Endothelial cell of umbilical vein (primary cell): Measurements from ENCODE around the gene RAB7A. TPM values are rescaled to one million over a fixed set of nuclear protein-coding genes. Genes with fewer than 3 reads are reported as not detected.

Experiments
- BruUV-seq: library from RNA; stranded (reverse); fragments of 400-500 nt; replicated peaks from 2 replicates; lab custom pipeline; 2021; lab: Mats Ljungman, UMichigan
- CTCF ChIA-PET: fragments of 300-600, 350-600 bp; sonication (Branson Sonifier 250); formaldehyde crosslinking; loops from one replicate; lab custom pipeline; 2021; ENCODE audit warnings: antibody characterized with exemption, inconsistent platforms; lab: Charles Lee
- POLR2A ChIA-PET: fragments of 300-600, 350-600 bp; sonication (Branson Sonifier 250); formaldehyde crosslinking; loops from one replicate; lab custom pipeline; 2021; ENCODE audit warnings: antibody characterized with exemption, inconsistent platforms; lab: Charles Lee
- DNase-seq: peaks from one replicate; pipeline ENCODE4 v3.0.0-alpha.2; 2011; ENCODE audit warnings: low read depth, low spot score
- FAIRE-seq: peaks from 2 replicates; lab custom pipeline; 2011; peaks lifted over from hg19 to GRCh38; lab: Jason Lieb, UNC
- H2AFZ ChIP-seq: 2 replicates; pipeline ENCODE4 v1.6.0; 2012; ENCODE audit warnings: low read depth, low read length, control low read depth, inconsistent platforms
- H3K27ac ChIP-seq: 2 replicates; pipeline ENCODE4 v1.5.1; 2011; ENCODE audit warnings: low read depth, mild to moderate bottlenecking, control low read depth, low read length, moderate library complexity; ENCODE audit not compliant: insufficient read depth
- H3K27me3 ChIP-seq, 2 experiments: 2 replicates each; pipeline versions ENCODE4 v1.6.0 to v1.6.1; 2011; ENCODE audit warnings: low read length in 2 of 2, mixed read lengths in 1 of 2; ENCODE audit not compliant: control insufficient read depth in 2 of 2, insufficient read depth in 2 of 2
- H3K36me3 ChIP-seq, 2 experiments: 2 replicates in 1 of 2; 3 replicates in 1 of 2; pipeline ENCODE4 v1.5.1; 2011; ENCODE audit warnings: low read length in 2 of 2, mild to moderate bottlenecking in 1 of 2, moderate library complexity in 1 of 2; ENCODE audit not compliant: control insufficient read depth in 2 of 2, insufficient read depth in 2 of 2; ENCODE audit errors: extremely low read depth in 1 of 2
- H3K4me1 ChIP-seq: 3 replicates; pipeline ENCODE4 v1.5.1; 2011; ENCODE audit warnings: mild to moderate bottlenecking, low read length; ENCODE audit not compliant: control insufficient read depth, insufficient read depth; ENCODE audit errors: extremely low read depth
- H3K4me2 ChIP-seq: 2 replicates; pipeline ENCODE4 v1.6.1; 2011; ENCODE audit warnings: low read length, control low read depth, mixed read lengths; ENCODE audit not compliant: insufficient read depth
- H3K4me3 ChIP-seq, 3 experiments: fragments of 200-600 bp in 1 of 3; sonication (generic), shearing (Covaris generic) in 1 of 3; replicated peaks in 1 of 3; 2 replicates each; pipeline ENCODE4 v1.5.1; 2011 to 2016; ENCODE audit warnings: control low read depth in 3 of 3, low read length in 3 of 3, mild to moderate bottlenecking in 2 of 3, inconsistent platforms in 1 of 3, low read depth in 1 of 3, moderate library complexity in 1 of 3; ENCODE audit not compliant: insufficient read depth in 1 of 3
- H3K79me2 ChIP-seq: 2 replicates; pipeline ENCODE4 v1.6.0; 2012; ENCODE audit warnings: low read length, inconsistent platforms; ENCODE audit not compliant: control insufficient read depth, insufficient read depth
- H3K9ac ChIP-seq: replicated peaks from 2 replicates; pipeline ENCODE3; 2011; ENCODE audit warnings: low read length, control low read depth; ENCODE audit not compliant: insufficient read depth; ENCODE audit errors: extremely low read depth
- H3K9me1 ChIP-seq: replicated peaks from 3 replicates; pipeline ENCODE4 v1.6.0; 2011; ENCODE audit warnings: mild to moderate bottlenecking, low read length; ENCODE audit not compliant: control insufficient read depth, insufficient read depth; ENCODE audit errors: extremely low read depth
- H3K9me3 ChIP-seq: replicated peaks from 2 replicates; pipeline ENCODE4 v1.5.1; 2012; ENCODE audit warnings: low read length, inconsistent platforms; ENCODE audit not compliant: control insufficient read depth, insufficient read depth
- H4K20me1 ChIP-seq: replicated peaks from 2 replicates; pipeline ENCODE3; 2011; ENCODE audit warnings: mild to moderate bottlenecking, low read length; ENCODE audit not compliant: control insufficient read depth, insufficient read depth; ENCODE audit errors: extremely low read depth
- CTCF ChIP-seq, 2 donors: IDR thresholded peaks; 1 replicate in 1 of 2; 2 replicates in 1 of 2; pipeline ENCODE4 v1.5.1; 2011; ENCODE audit warnings: low read length in 2 of 2, mild to moderate bottlenecking in 2 of 2, moderate library complexity in 2 of 2, control low read depth in 1 of 2, inconsistent platforms in 1 of 2, low read depth in 1 of 2; ENCODE audit not compliant: insufficient read depth in 1 of 2; ENCODE audit errors: extremely low read depth in 1 of 2
- EZH2 ChIP-seq: IDR thresholded peaks from 2 replicates; pipeline ENCODE4 v1.6.1; 2012; ENCODE audit warnings: borderline replicate concordance, low read depth, mild to moderate bottlenecking, moderate library complexity, low read length, inconsistent platforms; ENCODE audit not compliant: severe bottlenecking
- FOS ChIP-seq: IDR thresholded peaks from 2 replicates; pipeline ENCODE4 v1.6.1; 2011; ENCODE audit warnings: mild to moderate bottlenecking, low read length, moderate library complexity, borderline replicate concordance; ENCODE audit not compliant: insufficient read depth
- GATA2 ChIP-seq: IDR thresholded peaks from 2 replicates; pipeline ENCODE4 v1.7.0; 2011; ENCODE audit warnings: low read depth, mild to moderate bottlenecking, moderate library complexity, mixed read lengths, low read length; ENCODE audit not compliant: insufficient read length, insufficient read depth
- JUN ChIP-seq: IDR thresholded peaks from 2 replicates; pipeline ENCODE4 v1.6.1; 2011; ENCODE audit warnings: borderline replicate concordance, low read depth; ENCODE audit not compliant: insufficient read length, insufficient read depth
- MAX ChIP-seq: IDR thresholded peaks from 2 replicates; pipeline ENCODE4 v1.6.1; 2011; ENCODE audit not compliant: insufficient read depth, insufficient read length
- MYC ChIP-seq: IDR thresholded peaks from one replicate; pipeline ENCODE4 v1.6.1; 2011; ENCODE audit warnings: mild to moderate bottlenecking, low read depth, low read length
- POLR2A ChIP-seq: IDR thresholded peaks from 2 replicates; pipeline ENCODE4 v1.6.1; 2012; ENCODE audit warnings: low read depth, mild to moderate bottlenecking, control low read depth, low read length
- POLR2AphosphoS5 ChIP-seq: IDR thresholded peaks from 2 replicates; pipeline ENCODE4 v1.6.1; 2012; ENCODE audit warnings: low read depth, mild to moderate bottlenecking, control low read depth, low read length, moderate library complexity; ENCODE audit not compliant: insufficient read depth
- dilution Hi-C: fragments of 300-500 bp; cut with MboI; formaldehyde crosslinking; loops from one replicate; pipeline ENCODE4 v1.15.0; 2019; ENCODE audit warnings: low sequenced_read_pairs; ENCODE audit not compliant: extremely low pct_ligation_motif_present
- intact Hi-C: fragments of 100-400 bp; cut with micrococcal nuclease; formaldehyde crosslinking; loops from one replicate; pipeline ENCODE4 v1.10.0; 2022
- polyA plus RNA-seq, 4 experiments: library from polyadenylated mRNA; depleted of rRNA in 3 of 4; stranded (reverse) in 3 of 4; unstranded in 1 of 4; fragments of >200 nt; gene quantifications; 2 replicates each; pipeline versions ENCODE4 v1.2.1 to v1.2.3, GENCODE V29; 2011 to 2012; ENCODE audit warnings: missing spikeins in 1 of 4
- total RNA-seq: library from RNA; stranded (reverse); gene quantifications from 2 replicates; pipeline ENCODE4 v1.2.3, GENCODE V29; 2021

RAB7A gene
- total and polyA plus RNA-seq, 2 donors (not counting 3 experiments of a cell fraction or from before 2014, with no cell fraction given), result 243 to 262 TPM

- dilution Hi-C loops (no loop called here), intact Hi-C loops (no loop called here)
- CTCF ChIA-PET, result interaction anchor here (3.1 kb wide), 1 partner anchor 22 kb away, joined by 17 read pairs; no protein-coding TSS in a partner anchor
- Histone ChIP-seq H3K27me3 (peaks cover 0 to 3% of the 10 kb centered on the region in 2 experiments), H3K27ac (no peak overlapping the region), H3K9ac (no peak overlapping the region), H3K9me1 (no peaks in the 10 kb centered on the region), H3K9me3 (no peaks in the 10 kb centered on the region), H3K4me1 (no peaks in the 10 kb centered on the region), H2AFZ (no peak overlapping the region), H3K79me2 (no peaks in the 10 kb centered on the region), H3K4me2 (no peak overlapping the region), H3K36me3 (no peaks in the 10 kb centered on the region), H3K4me3 (no peak overlapping the region), H4K20me1 (no peaks in the 10 kb centered on the region)
- DNase-seq (no peak), FAIRE-seq (no peak)
- POLR2A ChIA-PET, result no interaction called here
- BruUV-seq, result no TSS peak
- TF ChIP-seq POLR2AphosphoS5, result no peak
- no peak for TF ChIP-seq MAX
- no peak for TF ChIP-seq GATA2
- TF ChIP-seq FOS, result no peak
- TF ChIP-seq CTCF (IDR thresholded peaks at IDR 0.05; ENCODE audit: extremely low read depth in 1 of 2, insufficient read depth in 1 of 2, low read depth in 1 of 2, low read length in 2 of 2), result no peak
- TF ChIP-seq EZH2, result no peak
- TF ChIP-seq MYC, result no peak
- no peak for TF ChIP-seq POLR2A
- TF ChIP-seq JUN, result no peak
Measured at GRCh38 chr3:128702391-128702790, 23.6 kb upstream of the RAB7A start.
